ENCODE measurements around the gene KPNA6. TPM values are rescaled to one million over a fixed set of nuclear protein-coding genes. Genes with fewer than 3 reads are reported as not detected.

Gene KPNA6
- total and polyA plus RNA-seq, 9 of the 15 experiments (the other 6 are each of a cell fraction or from before 2014, with no cell fraction given), result 20.1 to 54.6 (median 32.2) TPM

DNA sequence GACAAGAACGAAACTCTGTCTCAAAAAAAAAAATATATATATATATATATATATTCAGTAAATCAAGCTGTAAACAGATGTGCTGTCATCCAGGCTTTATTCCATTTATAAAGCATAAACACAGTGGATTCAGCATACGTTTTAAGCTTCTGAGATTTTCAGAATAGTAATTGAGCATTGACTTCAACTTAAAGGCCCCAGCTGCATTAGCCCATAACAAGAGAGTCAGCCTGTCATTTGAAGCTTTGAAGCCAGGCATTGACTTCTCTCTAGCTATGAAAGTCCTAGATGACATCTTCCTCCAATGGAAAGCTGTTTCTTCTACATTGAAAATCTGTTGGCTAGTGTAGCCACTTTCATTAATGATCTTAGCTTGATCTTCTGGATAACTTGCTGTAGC lies 6.6 kb downstream of the KPNA6 start:
- no peaks in the 10 kb centered on the region for H3K27me3 ChIP-seq (ENCODE audit: control insufficient read depth in 2 of 2, insufficient read depth in 2 of 2, low read length in 2 of 2)
- no peaks in the 10 kb centered on the region for H3K9me3 ChIP-seq (replicated peaks; ENCODE audit: control insufficient read depth, insufficient read depth, low read depth, low read length)
- no peak for TF ChIP-seq STAT6 (CRISPR knock-in tag; IDR thresholded peaks at IDR 0.05)
- peak; percentile 64; the same call in 1 of the 2 replicates for TF ChIP-seq MYNN (IDR thresholded peaks at IDR 0.05)
- TF ChIP-seq MYNN (CRISPR knock-in tag; IDR thresholded peaks at IDR 0.05), result no peak
- no peak for TF ChIP-seq RAD21 (CRISPR knock-in tag; conservative IDR thresholded peaks at IDR 0.05 in 1 of 2, IDR thresholded peaks at IDR 0.05 in 1 of 2)
- POLR2A ChIA-PET, result interaction anchor here (0.6 to 12.7 kb wide), 7 partner anchors 10 to 97 kb away, joined by 3 to 209 read pairs (median 4); partner anchors contain the start of gene TXLNA
- no peak overlapping the region for H3K9ac ChIP-seq (ENCODE audit: insufficient read depth in 1 of 2, low read depth in 2 of 2, low read length in 2 of 2)
- no peak overlapping the region for H3K4me3 ChIP-seq
- peaks cover 21 to 32% of the 10 kb centered on the region in 2 experiments; a peak in 4 of 5 replicates for H3K4me1 ChIP-seq (replicated peaks in 1 of 2; ENCODE audit: control insufficient read depth in 2 of 2, insufficient read depth in 2 of 2, low read length in 2 of 2)
- peaks cover 4% of the 10 kb centered on the region for H3K9me1 ChIP-seq (ENCODE audit: control insufficient read depth, insufficient read depth, low read length)
- FAIRE-seq (no peak), ATAC-seq (no peak), DNase-seq (ENCODE audit: extremely low read depth in 1 of 4, low spot score in 3 of 4) (no peak)
- 68% methylated on average over 2 of the region's 2 CpGs for WGBS (ENCODE audit: insufficient coverage, low coverage, missing lambda C conversion rate)
- H3K79me2 ChIP-seq (ENCODE audit: control insufficient read depth, insufficient read depth, low read length), result peaks cover 95% of the 10 kb centered on the region
- no TSS peak for BruUV-seq (replicated peaks)
- CTCF ChIA-PET (ENCODE audit: low intra/inter-chr PET ratio), result no interaction called here
- no peak overlapping the region for H3K4me2 ChIP-seq (ENCODE audit: insufficient read depth, low read length)
- intact Hi-C loops (cut with micrococcal nuclease) (no loop called here), in situ Hi-C loops (cut with MboI) (no loop called here)
- H3K27ac ChIP-seq (ENCODE audit: extremely low read depth, low read depth, low read length), result no peak overlapping the region
- no peak overlapping the region for H2AFZ ChIP-seq (ENCODE audit: low read depth, low read length)
- H3K36me3 ChIP-seq (ENCODE audit: control insufficient read depth, insufficient read depth, low read length), result peaks cover 51% of the 10 kb centered on the region
- peaks cover 26% of the 10 kb centered on the region for H4K20me1 ChIP-seq (replicated peaks; ENCODE audit: control insufficient read depth, insufficient read depth, low read length)
